Muscle layer of colon (tissue), 2 donors: ENCODE data around the gene MKLN1.

Experiments
- H3K27ac ChIP-seq: one replicate; pipeline ENCODE4 v1.7.0; 2013; ENCODE audit warnings: low read depth, mild to moderate bottlenecking, low read length, moderate library complexity
- H3K27me3 ChIP-seq, 2 donors: one replicate each; pipeline ENCODE4 v1.7.0; 2013; ENCODE audit warnings: low read length in 2 of 2, mild to moderate bottlenecking in 2 of 2; ENCODE audit not compliant: insufficient read depth in 2 of 2, control insufficient read depth in 1 of 2
- H3K36me3 ChIP-seq: one replicate; pipeline ENCODE4 v1.7.0; 2013; ENCODE audit warnings: mild to moderate bottlenecking, low read length; ENCODE audit not compliant: insufficient read depth
- H3K4me1 ChIP-seq: one replicate; pipeline ENCODE4 v1.7.0; 2013; ENCODE audit warnings: mild to moderate bottlenecking, low read length; ENCODE audit not compliant: insufficient read depth
- H3K4me3 ChIP-seq, 2 donors: one replicate each; pipeline ENCODE4 v1.7.0; 2013; ENCODE audit warnings: low read length in 2 of 2, low read depth in 1 of 2, mild to moderate bottlenecking in 1 of 2, moderate library complexity in 1 of 2
- H3K9ac ChIP-seq: one replicate; pipeline ENCODE4 v1.7.0; 2013; ENCODE audit warnings: low read length
- H3K9me3 ChIP-seq: one replicate; pipeline ENCODE4 v1.7.0; 2013; ENCODE audit warnings: mild to moderate bottlenecking, low read length
- donor health status: abdominal sarcoma.
- donor health status: Adenocarcinoma of cecum.

Gene MKLN1

GRCh38 chr7:131517218-131517923, 189.7 kb downstream of the MKLN1 start:
- Histone ChIP-seq H3K9ac (no peak overlapping the region), H3K9me3 (no peaks in the 10 kb centered on the region), H3K27me3 (no peaks in the 10 kb centered on the region), H3K4me1 (peaks cover 15% of the 10 kb centered on the region), H3K36me3 (no peaks in the 10 kb centered on the region), H3K27ac (no peak overlapping the region), H3K4me3 (no peak overlapping the region)

- no peaks in the 10 kb centered on the region for H3K9me3 ChIP-seq
- H3K4me3 ChIP-seq = no peak overlapping the region
- H3K9ac ChIP-seq = no peak overlapping the region
- peaks cover 15% of the 10 kb centered on the region for H3K4me1 ChIP-seq
- H3K27ac ChIP-seq = no peak overlapping the region
- H3K36me3 ChIP-seq = no peaks in the 10 kb centered on the region
- H3K27me3 ChIP-seq = no peaks in the 10 kb centered on the region
Observed at GRCh38 chr7:131518626-131519025, 190.9 kb downstream of the MKLN1 start.

GRCh38 chr7:131521651-131522163, 194.0 kb downstream of the MKLN1 start:
- Histone ChIP-seq H3K4me3 (peak overlapping the region in 1 of 2 donors; percentile 37), H3K27me3 (no peaks in the 10 kb centered on the region), H3K4me1 (peaks cover 12% of the 10 kb centered on the region), H3K9me3 (no peaks in the 10 kb centered on the region), H3K27ac (peak overlapping the region; percentile 21), H3K36me3 (no peaks in the 10 kb centered on the region), H3K9ac (no peak overlapping the region)

GRCh38 chr7:131522325-131522930, 194.8 kb downstream of the MKLN1 start:
- H3K9me3 ChIP-seq = no peaks in the 10 kb centered on the region
- H3K27me3 ChIP-seq = no peaks in the 10 kb centered on the region
- H3K36me3 ChIP-seq = no peaks in the 10 kb centered on the region
- H3K27ac ChIP-seq = no peak overlapping the region
- no peak overlapping the region for H3K9ac ChIP-seq
- H3K4me3 ChIP-seq = peak overlapping the region in 1 of 2 donors; percentile 37
- peaks cover 12% of the 10 kb centered on the region for H3K4me1 ChIP-seq

- Histone ChIP-seq H3K4me3 (no peak overlapping the region), H3K9me3 (no peaks in the 10 kb centered on the region), H3K36me3 (no peaks in the 10 kb centered on the region), H3K27ac (no peak overlapping the region), H3K9ac (no peak overlapping the region), H3K27me3 (no peaks in the 10 kb centered on the region), H3K4me1 (peaks cover 12% of the 10 kb centered on the region)
Observed at GRCh38 chr7:131524115-131524514, 196.4 kb downstream of the MKLN1 start.

- no peak overlapping the region for H3K27ac ChIP-seq
- H3K4me3 ChIP-seq = no peak overlapping the region
- H3K4me1 ChIP-seq = peaks cover 12% of the 10 kb centered on the region
- no peaks in the 10 kb centered on the region for H3K27me3 ChIP-seq
- no peaks in the 10 kb centered on the region for H3K36me3 ChIP-seq
- H3K9me3 ChIP-seq = no peaks in the 10 kb centered on the region
- no peak overlapping the region for H3K9ac ChIP-seq
Observed at GRCh38 chr7:131524703-131525102, 197.0 kb downstream of the MKLN1 start.

GRCh38 chr7:131525820-131526219, 198.1 kb downstream of the MKLN1 start:
- H3K4me3 ChIP-seq = no peak overlapping the region

GRCh38 chr7:131527456-131527855, 199.8 kb downstream of the MKLN1 start:
- H3K27me3 ChIP-seq = no peaks in the 10 kb centered on the region
- peaks cover 6% of the 10 kb centered on the region for H3K4me1 ChIP-seq
- no peaks in the 10 kb centered on the region for H3K36me3 ChIP-seq
- no peaks in the 10 kb centered on the region for H3K9me3 ChIP-seq
- no peak overlapping the region for H3K9ac ChIP-seq
- H3K27ac ChIP-seq = no peak overlapping the region
- H3K4me3 ChIP-seq = no peak overlapping the region

More at GRCh38 chr7:131525820-131526219, 198.1 kb downstream of the MKLN1 start:
- Histone ChIP-seq H3K36me3 (no peaks in the 10 kb centered on the region), H3K9ac (no peak overlapping the region), H3K9me3 (no peaks in the 10 kb centered on the region), H3K27ac (no peak overlapping the region), H3K4me1 (peaks cover 12% of the 10 kb centered on the region), H3K27me3 (no peaks in the 10 kb centered on the region)

GRCh38 chr7:131529179-131529578, 201.5 kb downstream of the MKLN1 start:
- Histone ChIP-seq H3K27me3 (no peaks in the 10 kb centered on the region), H3K9me3 (no peaks in the 10 kb centered on the region), H3K27ac (no peak overlapping the region), H3K4me1 (no peaks in the 10 kb centered on the region), H3K9ac (no peak overlapping the region), H3K36me3 (no peaks in the 10 kb centered on the region), H3K4me3 (no peak overlapping the region)

GRCh38 chr7:131529617-131530016, 201.9 kb downstream of the MKLN1 start:
- H3K4me1 ChIP-seq = no peaks in the 10 kb centered on the region
- H3K4me3 ChIP-seq = no peak overlapping the region
- no peak overlapping the region for H3K27ac ChIP-seq
- no peak overlapping the region for H3K9ac ChIP-seq
- no peaks in the 10 kb centered on the region for H3K27me3 ChIP-seq
- no peaks in the 10 kb centered on the region for H3K9me3 ChIP-seq
- H3K36me3 ChIP-seq = no peaks in the 10 kb centered on the region

GRCh38 chr7:131530137-131530536, 202.5 kb downstream of the MKLN1 start:
- Histone ChIP-seq H3K4me1 (no peaks in the 10 kb centered on the region), H3K27ac (no peak overlapping the region), H3K36me3 (no peaks in the 10 kb centered on the region), H3K9ac (no peak overlapping the region), H3K9me3 (no peaks in the 10 kb centered on the region), H3K27me3 (no peaks in the 10 kb centered on the region), H3K4me3 (no peak overlapping the region)
